ENCODE measurements around the gene TMEM252.

DNA sequence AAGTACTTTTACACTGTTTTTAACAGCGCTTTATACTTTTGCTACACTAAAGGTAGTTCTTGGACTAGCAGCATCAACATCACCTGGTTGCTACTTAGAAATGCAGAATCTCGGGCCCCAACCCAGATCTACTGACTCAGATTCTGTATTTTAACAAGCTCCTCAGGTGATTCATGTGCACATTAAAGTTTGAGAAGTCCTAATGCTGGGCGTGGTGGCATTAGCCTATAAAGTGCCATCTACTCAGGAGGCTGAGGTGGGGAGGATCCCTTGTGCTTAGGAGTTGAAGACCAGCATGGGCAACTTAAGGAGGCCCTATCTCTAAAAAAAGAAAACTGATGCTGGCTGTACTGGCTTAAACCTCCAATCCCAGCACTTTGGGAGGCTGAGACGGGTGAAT lies 26.7 kb downstream of the TMEM252 start:
- TF ChIP-seq, protein P1, sequence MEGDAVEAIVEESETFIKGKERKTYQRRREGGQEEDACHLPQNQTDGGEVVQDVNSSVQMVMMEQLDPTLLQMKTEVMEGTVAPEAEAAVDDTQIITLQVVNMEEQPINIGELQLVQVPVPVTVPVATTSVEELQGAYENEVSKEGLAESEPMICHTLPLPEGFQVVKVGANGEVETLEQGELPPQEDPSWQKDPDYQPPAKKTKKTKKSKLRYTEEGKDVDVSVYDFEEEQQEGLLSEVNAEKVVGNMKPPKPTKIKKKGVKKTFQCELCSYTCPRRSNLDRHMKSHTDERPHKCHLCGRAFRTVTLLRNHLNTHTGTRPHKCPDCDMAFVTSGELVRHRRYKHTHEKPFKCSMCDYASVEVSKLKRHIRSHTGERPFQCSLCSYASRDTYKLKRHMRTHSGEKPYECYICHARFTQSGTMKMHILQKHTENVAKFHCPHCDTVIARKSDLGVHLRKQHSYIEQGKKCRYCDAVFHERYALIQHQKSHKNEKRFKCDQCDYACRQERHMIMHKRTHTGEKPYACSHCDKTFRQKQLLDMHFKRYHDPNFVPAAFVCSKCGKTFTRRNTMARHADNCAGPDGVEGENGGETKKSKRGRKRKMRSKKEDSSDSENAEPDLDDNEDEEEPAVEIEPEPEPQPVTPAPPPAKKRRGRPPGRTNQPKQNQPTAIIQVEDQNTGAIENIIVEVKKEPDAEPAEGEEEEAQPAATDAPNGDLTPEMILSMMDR (IDR thresholded peaks at IDR 0.05), result no peak
- no peak for TF ChIP-seq POLR2A (IDR thresholded peaks at IDR 0.05)
- TF ChIP-seq POLR2AphosphoS5 (IDR thresholded peaks at IDR 0.05), result no peak
- TF ChIP-seq EP300 (IDR thresholded peaks at IDR 0.05), result no peak

Measured in suprapubic skin (tissue), 4 donors.